ENCODE data around the gene ZNF132.
"Not testable (repeated sequence)": the region's sequence is repeated elsewhere in the genome, so short reads cannot be mapped to it uniquely, and the experiment has no call there.

ZNF132 gene

GRCh38 chr19:58439576-58440554, at the start of gene ZNF132:
TSS of gene ZNF132 (minus strand) at chr19:58440153. CDS start at chr19:58439821, 332 bp downstream.
- peak; percentile 91 for DNase-seq

- DNase-seq: not testable (repeated sequence)
These were observed 44.4 kb upstream of the ZNF132 start for GRCh38 chr19:58484349-58484748.

- DNase-seq: no peak
These were observed 43.8 kb upstream of the ZNF132 start for GRCh38 chr19:58483776-58484175.

- DNase-seq: no peak
These were observed 42.4 kb upstream of the ZNF132 start for GRCh38 chr19:58482372-58482771.

GRCh38 chr19:58480831-58481230, 40.9 kb upstream of the ZNF132 start:
- no peak for DNase-seq

GRCh38 chr19:58480481-58480830, 40.5 kb upstream of the ZNF132 start:
- no peak for DNase-seq

- DNase-seq: no peak
These were observed 40.0 kb upstream of the ZNF132 start for GRCh38 chr19:58479736-58480480.

- DNase-seq: no peak
These were observed 39.4 kb upstream of the ZNF132 start for GRCh38 chr19:58479303-58479702.

GRCh38 chr19:58477871-58478270, 37.9 kb upstream of the ZNF132 start:
- no peak for DNase-seq

- no peak for DNase-seq
These were observed 37.2 kb upstream of the ZNF132 start for GRCh38 chr19:58477130-58477529.

- DNase-seq: no peak
These were observed 36.6 kb upstream of the ZNF132 start for GRCh38 chr19:58476498-58477015.

GRCh38 chr19:58475714-58476497, 36.0 kb upstream of the ZNF132 start, which contains the start of gene ZNF446:
TSS of gene ZNF446 (plus strand) at chr19:58476352. CDS start at chr19:58477219, 867 bp downstream.
- DNase-seq: peak; percentile 89

- DNase-seq: no peak
These were observed 35.2 kb upstream of the ZNF132 start for GRCh38 chr19:58474997-58475713.

GRCh38 chr19:58474291-58474996, 34.5 kb upstream of the ZNF132 start:
- no peak for DNase-seq

- no peak for DNase-seq
These were observed 33.8 kb upstream of the ZNF132 start for GRCh38 chr19:58473775-58474174.

GRCh38 chr19:58471736-58472135, 31.8 kb upstream of the ZNF132 start:
- DNase-seq: no peak

GRCh38 chr19:58470837-58471543, 31.0 kb upstream of the ZNF132 start:
- not testable (repeated sequence) for DNase-seq

- DNase-seq: no peak
These were observed 29.5 kb upstream of the ZNF132 start for GRCh38 chr19:58469241-58470013.

GRCh38 chr19:58468216-58468839, 28.4 kb upstream of the ZNF132 start:
- DNase-seq: no peak
